H1 (cell line): ENCODE results near the gene SMCHD1. TPM values are rescaled to one million over a fixed set of nuclear protein-coding genes. Genes with fewer than 3 reads are reported as not detected.

ENCODE experiments used
- CTCF ChIA-PET: fragments of 300-600 bp; sonication (Branson Sonifier 250); formaldehyde crosslinking; loops from one replicate; lab custom pipeline; 2021; ENCODE audit not compliant: partially characterized antibody; lab: Charles Lee
- POLR2A ChIA-PET: fragments of 300-600 bp; sonication (Branson Sonifier 250); formaldehyde crosslinking; loops from one replicate; lab custom pipeline; 2021; ENCODE audit warnings: inconsistent platforms; ENCODE audit not compliant: partially characterized antibody; lab: Charles Lee
- DNase-seq, 2 experiments: peaks; one replicate each; pipeline versions ENCODE4 v3.0.0 to v3.0.0-alpha.2; 2010 to 2022; ENCODE audit warnings: low spot score in 2 of 2, low read depth in 1 of 2, mixed read lengths in 1 of 2
- FAIRE-seq: peaks from 2 replicates; lab custom pipeline; 2011; peaks lifted over from hg19 to GRCh38; lab: Jason Lieb, UNC
- H2AFZ ChIP-seq: 2 replicates; pipeline ENCODE4 v1.8.1; 2012; ENCODE audit warnings: low read length, inconsistent platforms
- H2AK5ac ChIP-seq: 2 replicates; pipeline ENCODE4 v1.6.1; 2013; ENCODE audit warnings: low read depth, low read length
- H2BK120ac ChIP-seq: replicated peaks from 2 replicates; pipeline ENCODE3; 2013; ENCODE audit warnings: low read depth, low read length, inconsistent platforms
- H2BK12ac ChIP-seq: 2 replicates; pipeline ENCODE4 v1.6.1; 2013; ENCODE audit warnings: low read depth, low read length
- H2BK15ac ChIP-seq: 2 replicates; pipeline ENCODE4 v1.6.1; 2013; ENCODE audit warnings: low read length
- H2BK20ac ChIP-seq: 2 replicates; pipeline ENCODE4 v1.6.1; 2013; ENCODE audit warnings: low read length
- H2BK5ac ChIP-seq: 2 replicates; pipeline ENCODE4 v1.6.1; 2013; ENCODE audit warnings: low read depth, low read length
- H3K14ac ChIP-seq: 2 replicates; pipeline ENCODE4 v1.6.1; 2013; ENCODE audit warnings: inconsistent platforms; ENCODE audit not compliant: insufficient read length
- H3K18ac ChIP-seq: 2 replicates; pipeline ENCODE4 v1.6.1; 2013; ENCODE audit warnings: low read length; ENCODE audit errors: extremely low read depth
- H3K23ac ChIP-seq: 2 replicates; pipeline ENCODE4 v1.6.1; 2013; ENCODE audit warnings: inconsistent platforms; ENCODE audit not compliant: insufficient read length
- H3K23me2 ChIP-seq: 2 replicates; pipeline ENCODE4 v1.6.1; 2013; ENCODE audit warnings: low read depth, low read length
- H3K27ac ChIP-seq: 2 replicates; pipeline ENCODE4 v1.6.1; 2011; ENCODE audit warnings: low read depth, low read length, inconsistent platforms
- H3K27me3 ChIP-seq, 4 experiments: replicated peaks in 1 of 4; 1 replicate in 1 of 4; 2 replicates in 3 of 4; pipeline versions ENCODE4 v1.6.1 to v1.8.1; 2011 to 2013; ENCODE audit warnings: low read length in 3 of 4, mild to moderate bottlenecking in 3 of 4, inconsistent platforms in 2 of 4, mixed read lengths in 2 of 4, moderate library complexity in 1 of 4; ENCODE audit not compliant: control insufficient read depth in 3 of 4, insufficient read depth in 3 of 4; ENCODE audit errors: extremely low read depth in 1 of 4
- H3K36me3 ChIP-seq, 4 experiments: 2 replicates each; pipeline versions ENCODE4 v1.6.1 to v1.8.1; 2011 to 2013; ENCODE audit warnings: mild to moderate bottlenecking in 4 of 4, low read length in 3 of 4, moderate library complexity in 2 of 4, control low read depth in 1 of 4, inconsistent platforms in 1 of 4; ENCODE audit not compliant: insufficient read depth in 4 of 4, control insufficient read depth in 2 of 4
- H3K4ac ChIP-seq: replicated peaks from 2 replicates; pipeline ENCODE3; 2013; ENCODE audit warnings: low read length, low read depth, mixed read lengths, inconsistent platforms; ENCODE audit not compliant: insufficient read length
- H3K4me1 ChIP-seq, 4 experiments: replicated peaks in 1 of 4; 1 replicate in 1 of 4; 2 replicates in 3 of 4; pipeline versions ENCODE4 v1.6.1 to v1.8.1; 2011 to 2013; ENCODE audit warnings: low read length in 3 of 4, inconsistent platforms in 2 of 4, mixed read lengths in 1 of 4; ENCODE audit not compliant: insufficient read depth in 4 of 4, control insufficient read depth in 3 of 4
- H3K4me2 ChIP-seq, 2 experiments: 2 replicates each; pipeline versions ENCODE4 v1.6.1 to v1.8.1; 2011 to 2013; ENCODE audit warnings: low read depth in 2 of 2, low read length in 2 of 2, control low read depth in 1 of 2, inconsistent platforms in 1 of 2, mild to moderate bottlenecking in 1 of 2; ENCODE audit not compliant: insufficient read depth in 1 of 2
- H3K4me3 ChIP-seq, 4 experiments: fragments of 200-600, 300-600 bp in 1 of 4; sonication (generic), shearing (Covaris generic), sonication (Bioruptor Twin) in 1 of 4; 2 replicates each; pipeline versions ENCODE4 v1.5.1 to v1.8.1; 2011 to 2016; ENCODE audit warnings: low read length in 4 of 4, low read depth in 3 of 4, control low read depth in 2 of 4, inconsistent platforms in 2 of 4, mild to moderate bottlenecking in 2 of 4, mixed read lengths in 1 of 4, moderate library complexity in 1 of 4; ENCODE audit not compliant: insufficient read depth in 2 of 4; ENCODE audit errors: extremely low read depth in 1 of 4
- H3K56ac ChIP-seq: replicated peaks from 2 replicates; pipeline ENCODE3; 2013; ENCODE audit warnings: low read depth, mild to moderate bottlenecking, mixed read lengths, low read length, inconsistent platforms; ENCODE audit not compliant: insufficient read length
- H3K79me1 ChIP-seq: 2 replicates; pipeline ENCODE4 v1.6.1; 2013; ENCODE audit warnings: low read depth, low read length, control low read depth
- H3K79me2 ChIP-seq, 2 experiments: 2 replicates each; pipeline versions ENCODE4 v1.6.1 to v1.8.1; 2012 to 2013; ENCODE audit warnings: low read length in 2 of 2, mild to moderate bottlenecking in 2 of 2, inconsistent platforms in 1 of 2; ENCODE audit not compliant: insufficient read depth in 2 of 2, control insufficient read depth in 1 of 2
- H3K9ac ChIP-seq, 4 experiments: replicated peaks in 1 of 4; 1 replicate in 1 of 4; 2 replicates in 3 of 4; pipeline versions ENCODE4 v1.6.1 to v1.8.1; 2011 to 2013; ENCODE audit warnings: low read depth in 3 of 4, low read length in 3 of 4, control low read depth in 2 of 4, mild to moderate bottlenecking in 2 of 4, moderate library complexity in 2 of 4, inconsistent platforms in 1 of 4; ENCODE audit errors: extremely low read depth in 1 of 4
- H3K9me3 ChIP-seq, 2 experiments: 2 replicates each; pipeline versions ENCODE4 v1.6.1 to v1.8.1; 2012 to 2013; ENCODE audit warnings: mild to moderate bottlenecking in 2 of 2, moderate library complexity in 2 of 2, control low read depth in 1 of 2, inconsistent platforms in 1 of 2, low read depth in 1 of 2, low read length in 1 of 2, mixed read lengths in 1 of 2; ENCODE audit not compliant: insufficient read depth in 2 of 2
- H4K20me1 ChIP-seq, 2 experiments: replicated peaks in 1 of 2; 2 replicates each; pipeline versions ENCODE3 to v1.8.1; 2011 to 2013; ENCODE audit warnings: inconsistent platforms in 2 of 2, low read length in 2 of 2, mild to moderate bottlenecking in 1 of 2; ENCODE audit not compliant: insufficient read depth in 2 of 2, control insufficient read depth in 1 of 2
- H4K5ac ChIP-seq: 2 replicates; pipeline ENCODE4 v1.6.1; 2013; ENCODE audit warnings: low read length, low read depth, mixed read lengths, inconsistent platforms; ENCODE audit not compliant: insufficient read length
- H4K8ac ChIP-seq: 2 replicates; pipeline ENCODE4 v1.8.0; 2013; ENCODE audit warnings: mild to moderate bottlenecking, moderate library complexity, low read length, inconsistent platforms; ENCODE audit not compliant: insufficient read depth; ENCODE audit errors: extremely low read depth
- H4K91ac ChIP-seq: replicated peaks from 2 replicates; pipeline ENCODE3; 2013; ENCODE audit warnings: low read length, mixed read lengths, inconsistent platforms; ENCODE audit not compliant: insufficient read length
- ASH2L ChIP-seq: fragments of 200-600, 300-600 bp; sonication (generic); IDR thresholded peaks from one replicate; pipeline ENCODE4 v1.7.1; 2017; ENCODE audit warnings: low read length
- FOSL1 ChIP-seq: IDR thresholded peaks from 2 replicates; pipeline ENCODE4 v1.6.1; 2011; ENCODE audit warnings: mild to moderate bottlenecking, low read depth, low read length, moderate library complexity; ENCODE audit not compliant: insufficient read depth
- WGBS, 2 experiments: shearing (Covaris generic) in 1 of 2; methylation state at CpG; one replicate each; pipeline versions ENCODE4 v1.1.6 to v1.1.7; 2013 to 2015; ENCODE audit warnings: low lambda C conversion rate in 2 of 2, mixed read lengths in 2 of 2, inconsistent platforms in 1 of 2, low coverage in 1 of 2, missing lambda C conversion rate in 1 of 2; ENCODE audit not compliant: insufficient replicate concordance in 2 of 2, insufficient coverage in 1 of 2, insufficient read length in 1 of 2; ENCODE audit errors: extremely low coverage in 1 of 2, missing lambda C conversion rate in 1 of 2; 5-methylcytosine and 5-hydroxymethylcytosine counted together
- polyA plus RNA-seq, 7 experiments: library from polyadenylated mRNA; depleted of rRNA in 3 of 7; stranded (reverse) in 5 of 7; unstranded in 2 of 7; fragments of >200 nt in 5 of 7; fragments of 200-250 nt in 2 of 7; gene quantifications; 1 replicate in 5 of 7; 2 replicates in 1 of 7; 4 replicates in 1 of 7; pipeline versions ENCODE4 v1.2.1 to v1.2.3, GENCODE V29; 2011 to 2013; ENCODE audit warnings: missing spikeins in 2 of 7, mixed read lengths in 2 of 7
- total RNA-seq: library from RNA; stranded (reverse); fragmentation: NEBNext Ultra II Directional; extraction: Animal tissue kit (Norgen Biotek cat#: 25700); gene quantifications from 2 replicates; pipeline ENCODE4 v1.2.1, GENCODE V29; 2021

Gene SMCHD1
- total and polyA plus RNA-seq, 2 of the 8 experiments (the other 6 are each of a cell fraction or from before 2014, with no cell fraction given): 9.3 to 32.0 TPM

DNA sequence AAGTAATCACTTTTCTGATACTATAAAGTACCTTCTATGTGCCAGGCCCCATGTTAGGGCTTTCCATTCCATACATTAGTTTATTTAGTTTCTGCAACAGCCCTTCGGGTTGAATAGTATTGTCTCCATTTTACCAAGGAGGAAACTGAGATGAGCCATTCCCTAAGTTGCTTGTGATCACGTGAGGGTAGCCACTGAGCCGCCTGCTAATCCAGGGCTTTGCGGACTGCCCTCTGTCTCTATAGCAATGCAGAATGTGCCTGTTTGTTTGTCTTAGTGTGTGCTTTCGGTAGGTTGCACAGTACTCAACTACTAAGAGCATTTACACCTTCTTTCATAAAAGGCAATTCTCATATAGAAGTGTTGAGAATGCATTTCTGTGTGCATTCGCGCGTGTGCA is 196.2 kb downstream of the SMCHD1 start:
- FAIRE-seq (no peak), DNase-seq (no peak)
- no peak overlapping the region for H2AFZ ChIP-seq
- no peaks in the 10 kb centered on the region for H3K79me1 ChIP-seq
- no peaks in the 10 kb centered on the region for H3K79me2 ChIP-seq
- H4K5ac ChIP-seq: no peak overlapping the region
- H2BK12ac ChIP-seq: no peak overlapping the region
- H3K4me3 ChIP-seq: no peak overlapping the region
- no peak overlapping the region for H3K23ac ChIP-seq
- no peaks in the 10 kb centered on the region; a peak in 1 of 4 replicates for H3K9me3 ChIP-seq
- peaks cover 10% of the 10 kb centered on the region; the same call in 1 of the 2 replicates for H3K23me2 ChIP-seq
- no peak overlapping the region for H3K56ac ChIP-seq
- H4K20me1 ChIP-seq: no peaks in the 10 kb centered on the region
- H3K9ac ChIP-seq: no peak overlapping the region
- H3K18ac ChIP-seq: no peak overlapping the region
- H2BK15ac ChIP-seq: no peak overlapping the region
- H4K8ac ChIP-seq: no peak overlapping the region
- no peak overlapping the region for H3K4ac ChIP-seq
- H2AK5ac ChIP-seq: no peak overlapping the region
- WGBS, 2 experiments: 91% methylated on average over 8 of the region's 8 CpGs; no CpG with 5 or more reads in 1 of the 2 experiments
- no peak overlapping the region for H4K91ac ChIP-seq
- H2BK5ac ChIP-seq: no peak overlapping the region
- POLR2A ChIA-PET: no interaction called here
- H3K27me3 ChIP-seq: peaks cover 3 to 27% (median 21%) of the 10 kb centered on the region in 4 experiments
- CTCF ChIA-PET: no interaction called here
- no peak overlapping the region for H3K4me2 ChIP-seq
- H3K27ac ChIP-seq: no peak overlapping the region
- peaks cover 0 to 4% (median 2%) of the 10 kb centered on the region in 4 experiments; a peak in 1 of 7 replicates for H3K4me1 ChIP-seq
- H2BK120ac ChIP-seq: no peak overlapping the region
- no peak overlapping the region for H2BK20ac ChIP-seq
- no peak overlapping the region for H3K14ac ChIP-seq
- TF ChIP-seq ASH2L (no peak), FOSL1 (no peak)
- no peaks in the 10 kb centered on the region for H3K36me3 ChIP-seq
